Right lobe of liver (tissue), 4 donors: ENCODE measurements around the gene PLD5.

ENCODE experiments used
- POLR2A ChIP-seq: fragments of 450-650 bp; IDR thresholded peaks from one replicate; pipeline ENCODE4 v1.6.1; 2017; ENCODE audit warnings: antibody characterized with exemption, mild to moderate bottlenecking
- TF ChIP-seq, protein P1 (sequence below), 4 donors: fragments of 200-600 bp in 3 of 4; fragments of 450-650 bp in 1 of 4; IDR thresholded peaks; one replicate each; pipeline versions ENCODE4 v1.5.1 to v1.8.0; 2016 to 2022; ENCODE audit warnings: antibody characterized with exemption in 4 of 4, mild to moderate bottlenecking in 2 of 4
- donor health status: DM: no; HTN: no; CAD: no.
- donor health status: DM: no; HTN: no; CAD: no.
- donor health status: DM: no; HTN: yes; CAD: no.

DNA sequence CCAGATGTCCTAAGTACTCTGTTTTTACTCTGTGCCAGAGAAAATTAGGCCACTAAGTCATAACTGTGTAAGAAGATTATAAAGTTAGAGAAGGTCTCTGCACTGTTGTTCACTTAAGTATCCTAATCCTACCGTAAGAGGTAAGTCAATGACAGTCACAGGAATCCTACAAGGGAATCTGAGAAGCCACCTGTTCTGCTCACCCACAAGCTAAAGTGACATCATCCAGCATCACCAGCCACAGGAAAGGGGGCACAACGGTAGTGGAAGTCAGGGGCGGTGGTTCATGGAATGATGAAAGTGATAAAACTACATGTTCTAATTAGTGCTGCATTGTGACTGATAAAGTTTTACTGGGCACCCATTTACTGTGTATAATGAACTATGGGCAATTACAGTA is 92.7 kb downstream of the PLD5 start:
- TF ChIP-seq, protein P1, sequence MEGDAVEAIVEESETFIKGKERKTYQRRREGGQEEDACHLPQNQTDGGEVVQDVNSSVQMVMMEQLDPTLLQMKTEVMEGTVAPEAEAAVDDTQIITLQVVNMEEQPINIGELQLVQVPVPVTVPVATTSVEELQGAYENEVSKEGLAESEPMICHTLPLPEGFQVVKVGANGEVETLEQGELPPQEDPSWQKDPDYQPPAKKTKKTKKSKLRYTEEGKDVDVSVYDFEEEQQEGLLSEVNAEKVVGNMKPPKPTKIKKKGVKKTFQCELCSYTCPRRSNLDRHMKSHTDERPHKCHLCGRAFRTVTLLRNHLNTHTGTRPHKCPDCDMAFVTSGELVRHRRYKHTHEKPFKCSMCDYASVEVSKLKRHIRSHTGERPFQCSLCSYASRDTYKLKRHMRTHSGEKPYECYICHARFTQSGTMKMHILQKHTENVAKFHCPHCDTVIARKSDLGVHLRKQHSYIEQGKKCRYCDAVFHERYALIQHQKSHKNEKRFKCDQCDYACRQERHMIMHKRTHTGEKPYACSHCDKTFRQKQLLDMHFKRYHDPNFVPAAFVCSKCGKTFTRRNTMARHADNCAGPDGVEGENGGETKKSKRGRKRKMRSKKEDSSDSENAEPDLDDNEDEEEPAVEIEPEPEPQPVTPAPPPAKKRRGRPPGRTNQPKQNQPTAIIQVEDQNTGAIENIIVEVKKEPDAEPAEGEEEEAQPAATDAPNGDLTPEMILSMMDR (IDR thresholded peaks at IDR 0.05), result no peak
- no peak for TF ChIP-seq POLR2A
